Heart left ventricle (tissue), 16 donors: ENCODE measurements around the gene UBXN1. TPM values are rescaled to one million over a fixed set of nuclear protein-coding genes. Genes with fewer than 3 reads are reported as not detected.

ENCODE experiments used
- ATAC-seq, 4 donors: fragments of 200-7000 bp; cut with Tn5 transposase; one replicate each; pipeline ENCODE4 v1.9.1; 2020 to 2022; ENCODE audit warnings: moderate library complexity in 4 of 4, mild to moderate bottlenecking in 3 of 4, moderate number of reproducible peaks in 1 of 4
- DNase-seq, 5 donors: peaks; one replicate each; pipeline ENCODE4 v3.0.0-alpha.2; 2020
- H3K27ac ChIP-seq, 12 donors: fragments of 200-600 bp; sonication (generic) in 4 of 12; one replicate each; pipeline versions ENCODE4 v1.5.0 to v1.8.0; 2016 to 2022; ENCODE audit warnings: mild to moderate bottlenecking in 2 of 12
- H3K27me3 ChIP-seq, 9 donors: fragments of 200-600 bp; sonication (generic) in 2 of 9; one replicate each; pipeline versions ENCODE4 v1.5.1 to v1.8.0; 2016 to 2022; ENCODE audit warnings: mild to moderate bottlenecking in 3 of 9
- H3K36me3 ChIP-seq, 9 donors: fragments of 200-600 bp; sonication (generic) in 2 of 9; one replicate each; pipeline versions ENCODE4 v1.5.0 to v1.8.0; 2018 to 2022; ENCODE audit warnings: mild to moderate bottlenecking in 2 of 9
- H3K4me1 ChIP-seq, 12 donors: fragments of 200-600 bp; sonication (generic) in 4 of 12; one replicate each; pipeline versions ENCODE4 v1.5.0 to v1.8.0; 2016 to 2022; ENCODE audit warnings: mild to moderate bottlenecking in 3 of 12
- H3K4me3 ChIP-seq, 12 donors: fragments of 200-600 bp; sonication (generic) in 4 of 12; one replicate each; pipeline versions ENCODE4 v1.5.0 to v1.8.0; 2017 to 2022; ENCODE audit warnings: mild to moderate bottlenecking in 9 of 12, moderate library complexity in 4 of 12
- H3K9me3 ChIP-seq, 12 donors: fragments of 200-600 bp; sonication (generic) in 4 of 12; one replicate each; pipeline versions ENCODE4 v1.5.0 to v1.8.0; 2016 to 2022; ENCODE audit warnings: mild to moderate bottlenecking in 1 of 12
- CTCF ChIP-seq, 12 donors: fragments of 200-600 bp; sonication (generic) in 4 of 12; IDR thresholded peaks; one replicate each; pipeline versions ENCODE4 v1.5.0 to v1.8.0; 2018 to 2022; ENCODE audit warnings: antibody characterized with exemption in 12 of 12, mild to moderate bottlenecking in 5 of 12
- POLR2A ChIP-seq, 2 donors: fragments of 450-650 bp; IDR thresholded peaks; one replicate each; pipeline ENCODE4 v1.6.1; 2017; ENCODE audit warnings: antibody characterized with exemption in 2 of 2, mild to moderate bottlenecking in 2 of 2, moderate library complexity in 2 of 2
- WGBS, 4 donors: extraction: QIAGEN DNeasy Blood & Tissue Kit in 2 of 4; methylation state at CpG; one replicate each; pipeline versions ENCODE4 v1.1.5 to v1.1.7; 2013 to 2018; 5-methylcytosine and 5-hydroxymethylcytosine counted together
- intact Hi-C, 10 donors: fragments of 100-400 bp; cut with DNase I; formaldehyde crosslinking; loops; one replicate each; pipeline versions ENCODE4 v1.11.1 to v1.14.2; 2022
- long read RNA-seq, 3 donors: library from polyadenylated mRNA; unstranded; transcript quantifications; one replicate each; pipeline ENCODE4 v2.0.0, GENCODE V29; 2020 to 2021
- polyA plus RNA-seq, 2 donors: library from polyadenylated mRNA; stranded (reverse); fragments of 200-250 nt; gene quantifications; one replicate each; pipeline ENCODE4 v1.2.3, GENCODE V29; 2013
- total RNA-seq, 9 donors: library from RNA; depleted of rRNA in 2 of 9; stranded (reverse); fragments of >200 nt in 2 of 9; fragmentation: NEBNext Ultra II Directional in 3 of 9; extraction: Animal tissue kit (Norgen Biotek cat#: 25700) in 3 of 9; gene quantifications; one replicate each; pipeline versions ENCODE4 v1.1.0 to v1.2.4, GENCODE V29; 2016 to 2023
- donor health status: ischemic (EF 13 %, LVEDD 7.1; RV severe dilation, severe dysfunction).
- donor health status: healthy with polysubstance abuse.
- donor health status: DM: no; HTN: yes; CAD: no.
- donor health status: DM: no; HTN: no; CAD: no.
- donor health status: ischemic (EF 25% LVEDD 6.9; RV normal size, moderate dysfunction).
- donor health status: ischemic (EF 25% LVEDD 5.7; RV mildly dilated, moderate dysfunction).
- donor health status: healthy.
- donor health status: DM: yes; HTN: yes; CAD: no.
- donor health status: ischemic (EF 35%, LVEDD 5.7; RV mildly dilated, moderate dysfunction).
- donor health status: nonischemic (EF 11% LVEDD 7.7; RV severe dilation, severe dysfunction).
- donor health status: DM: yes; HTN: yes; CAD: no.
- donor health status: PGD.
- donor health status: ischemic (EF 29% LVEDD 5.4; RV normal size, mild dysfunction).
- donor health status: nonischemic (EF 23%, LVEDD 6.1; RV moderate dilation, normal function).

Gene UBXN1
- total RNA-seq (100 to 1,000 TPM in 1 of 9 donors, 10 to 100 TPM in 8; 69.2 to 116 (median 83.1) TPM), polyA plus RNA-seq (100 to 1,000 TPM in 1 of 2 donors, 10 to 100 TPM in 1; 88.7 to 188 TPM)
- long read RNA-seq, donor 1, transcript UBXN1-217 (10 exons, 943 nt), result minor isoform, 8 of 151 reads
- long read RNA-seq, donor 1, transcript UBXN1-202 (9 exons, 1,153 nt), result major isoform, 120 of 151 reads
- long read RNA-seq, donor 1, partial matches to known transcripts, result 13 of 151 reads
- long read RNA-seq, donor 1, other reads (novel, unspliced or antisense), result 4 of 151 reads
- long read RNA-seq, donor 2, transcript UBXN1-217 (10 exons, 943 nt), result minor isoform, 20 of 547 reads
- long read RNA-seq, donor 2, transcript UBXN1-202 (9 exons, 1,153 nt), result major isoform, 474 of 547 reads
- long read RNA-seq, donor 2, transcript UBXN1-206 (8 exons, 1,257 nt), result minor isoform, 8 of 547 reads
- long read RNA-seq, donor 2, transcript UBXN1-201 (8 exons, 1,291 nt), result minor isoform, 8 of 547 reads
- long read RNA-seq, donor 2, partial matches to known transcripts, result 10 of 547 reads
- long read RNA-seq, donor 2, other reads (novel, unspliced or antisense), result 20 of 547 reads
- long read RNA-seq, donor 3, transcript UBXN1-217 (10 exons, 943 nt), result minor isoform, 10 of 126 reads
- long read RNA-seq, donor 3, transcript UBXN1-202 (9 exons, 1,153 nt), result major isoform, 99 of 126 reads
- long read RNA-seq, donor 3, partial matches to known transcripts, result 6 of 126 reads
- long read RNA-seq, donor 3, other reads (novel, unspliced or antisense), result 5 of 126 reads

GRCh38 chr11:62678770-62679696 lies at the start of gene UBXN1:
UBXN1 (minus strand) TSS chr11:62679073; CDS start chr11:62678923, 150 bp downstream.
- Histone ChIP-seq H3K36me3 (peaks cover 0 to 42% (median 37%) of the 10 kb centered on the region in 9 donors), H3K27ac (peak within 1 kb of the TSS; percentile 76 to 96 (median 89)), H3K9me3 (no peaks in the 10 kb centered on the region), H3K27me3 (no peaks in the 10 kb centered on the region), H3K4me1 (peaks cover 6 to 45% (median 21%) of the 10 kb centered on the region in 12 donors), H3K4me3 (peak within 1 kb of the TSS; percentile 61 to 100 (median 94))
- WGBS, 4 donors, result 3 to 10% (median 7%) methylated on average over 26 to 55 of the region's 55 CpGs
- DNase-seq (peak; percentile 93 to 96 (median 94)), ATAC-seq (peak; percentile 79 to 92 (median 90))
- intact Hi-C loops, result loop anchor here in 1 of 10 donors (5.0 kb wide), 1 partner anchor 77 kb away; the partner anchor contains the start of gene MTA2
- TF ChIP-seq CTCF (IDR thresholded peaks at IDR 0.05) (no peak), POLR2A (IDR thresholded peaks at IDR 0.05) (peak in 1 of 2 donors; percentile 73)

- intact Hi-C loops, result loop anchor here in 4 of 10 donors (1.0 to 10.0 kb wide), 8 partner anchors 25 to 126 kb away; partner anchors contain the start of genes TAF6L (in 2 of the 4) and ZBTB3 (in 1 of the 4)
- 0 to 1% (median 1%) methylated on average over 29 of the region's 29 CpGs for WGBS, 4 donors
- H3K27ac ChIP-seq, result peak within 1 kb of the TSS; percentile 91 to 99 (median 96)
- peaks cover 3 to 61% (median 51%) of the 10 kb centered on the region in 12 donors for H3K4me1 ChIP-seq
- ATAC-seq (peak; percentile 63 to 80 (median 76)), DNase-seq (peak; percentile 88 to 92 (median 90))
- H3K36me3 ChIP-seq, result peaks cover 0 to 36% (median 27%) of the 10 kb centered on the region in 9 donors
- H3K4me3 ChIP-seq, result peak within 1 kb of the TSS; percentile 64 to 98 (median 85)
- H3K9me3 ChIP-seq, result no peaks in the 10 kb centered on the region
- no peaks in the 10 kb centered on the region for H3K27me3 ChIP-seq
- TF ChIP-seq CTCF (IDR thresholded peaks at IDR 0.05) (no peak), POLR2A (IDR thresholded peaks at IDR 0.05) (peak in 1 of 2 donors; percentile 78)
Measured at GRCh38 chr11:62728171-62728988, 49.5 kb upstream of the UBXN1 start, which contains the start of gene TTC9C. TTC9C (plus strand) TSS chr11:62728486; CDS start chr11:62728849, 363 bp downstream.

GRCh38 chr11:62727872-62728170 lies 48.9 kb upstream of the UBXN1 start:
- H3K36me3 ChIP-seq, result peaks cover 0 to 36% (median 27%) of the 10 kb centered on the region in 9 donors
- TF ChIP-seq CTCF (IDR thresholded peaks at IDR 0.05) (no peak), POLR2A (IDR thresholded peaks at IDR 0.05) (no peak)
- WGBS, 4 donors, result 0% methylated on average over 20 of the region's 20 CpGs
- H3K4me3 ChIP-seq, result peak overlapping the region; percentile 64 to 98 (median 85)
- H3K4me1 ChIP-seq, result peaks cover 3 to 63% (median 47%) of the 10 kb centered on the region in 12 donors
- DNase-seq (peak; percentile 83 to 91 (median 89)), ATAC-seq (peak; percentile 78 to 88 (median 82))
- H3K27ac ChIP-seq, result peak overlapping the region; percentile 91 to 99 (median 96)
- H3K9me3 ChIP-seq, result no peaks in the 10 kb centered on the region
- no peaks in the 10 kb centered on the region for H3K27me3 ChIP-seq
- intact Hi-C loops, result loop anchor here in 5 of 10 donors (1.0 to 10.0 kb wide), 10 partner anchors 17 to 127 kb away; partner anchors contain the start of genes TAF6L (in 2 of the 5) and ZBTB3 (in 1 of the 5)
